ENCODE measurements around the gene SLC51B.

DNA sequence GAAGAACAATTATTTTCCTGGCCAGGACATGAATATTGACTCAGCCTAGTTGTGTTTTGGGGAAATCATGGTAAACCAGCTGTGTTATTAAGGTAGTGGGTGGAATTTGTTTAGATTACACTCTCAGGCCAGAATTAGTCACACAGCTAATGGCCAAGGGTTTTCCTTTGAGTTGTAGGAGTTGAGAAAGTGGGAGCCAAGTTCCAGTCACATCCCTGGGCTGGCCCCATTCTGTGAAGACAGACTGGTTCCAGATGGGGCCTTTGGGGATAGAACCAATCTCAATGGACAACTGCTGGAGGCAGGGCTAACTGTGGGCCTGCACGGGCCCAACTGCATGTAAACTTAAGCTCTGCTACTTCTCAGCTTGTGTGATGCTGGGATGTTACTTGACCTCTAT, 24.0 kb downstream of the SLC51B start:
- TF ChIP-seq, protein P1, sequence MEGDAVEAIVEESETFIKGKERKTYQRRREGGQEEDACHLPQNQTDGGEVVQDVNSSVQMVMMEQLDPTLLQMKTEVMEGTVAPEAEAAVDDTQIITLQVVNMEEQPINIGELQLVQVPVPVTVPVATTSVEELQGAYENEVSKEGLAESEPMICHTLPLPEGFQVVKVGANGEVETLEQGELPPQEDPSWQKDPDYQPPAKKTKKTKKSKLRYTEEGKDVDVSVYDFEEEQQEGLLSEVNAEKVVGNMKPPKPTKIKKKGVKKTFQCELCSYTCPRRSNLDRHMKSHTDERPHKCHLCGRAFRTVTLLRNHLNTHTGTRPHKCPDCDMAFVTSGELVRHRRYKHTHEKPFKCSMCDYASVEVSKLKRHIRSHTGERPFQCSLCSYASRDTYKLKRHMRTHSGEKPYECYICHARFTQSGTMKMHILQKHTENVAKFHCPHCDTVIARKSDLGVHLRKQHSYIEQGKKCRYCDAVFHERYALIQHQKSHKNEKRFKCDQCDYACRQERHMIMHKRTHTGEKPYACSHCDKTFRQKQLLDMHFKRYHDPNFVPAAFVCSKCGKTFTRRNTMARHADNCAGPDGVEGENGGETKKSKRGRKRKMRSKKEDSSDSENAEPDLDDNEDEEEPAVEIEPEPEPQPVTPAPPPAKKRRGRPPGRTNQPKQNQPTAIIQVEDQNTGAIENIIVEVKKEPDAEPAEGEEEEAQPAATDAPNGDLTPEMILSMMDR (IDR thresholded peaks at IDR 0.05 in 2 of 3, conservative IDR thresholded peaks at IDR 0.05 in 1 of 3; ENCODE audit: control insufficient read depth in 2 of 3, extremely low read depth in 1 of 3, insufficient read depth in 1 of 3, low read depth in 3 of 3, low read length in 3 of 3), result no peak
- TF ChIP-seq POLR2AphosphoS5 (IDR thresholded peaks at IDR 0.05; ENCODE audit: low read length) (no peak), HDAC2 (IDR thresholded peaks at IDR 0.05) (no peak), ZBTB11 (CRISPR knock-in tag; IDR thresholded peaks at IDR 0.05) (no peak), JUNB (IDR thresholded peaks at IDR 0.05) (no peak), NFIC (IDR thresholded peaks at IDR 0.05; ENCODE audit: low read depth, low read length) (no peak), RFX5 (IDR thresholded peaks at IDR 0.05; ENCODE audit: low read depth, low read length) (no peak), TAF1 (IDR thresholded peaks at IDR 0.05; ENCODE audit: borderline replicate concordance, low read depth, low read length) (no peak), SIN3A (IDR thresholded peaks at IDR 0.05; ENCODE audit: low read depth, low read length) (no peak), EP300 (IDR thresholded peaks at IDR 0.05; ENCODE audit: borderline replicate concordance in 1 of 2, control insufficient read depth in 1 of 2, low read depth in 2 of 2, low read length in 2 of 2) (no peak), NRF1 (conservative IDR thresholded peaks at IDR 0.05; ENCODE audit: low read depth, low read length) (no peak), POLR2A (IDR thresholded peaks at IDR 0.05; ENCODE audit: low read depth, low read length) (no peak), CHD2 (IDR thresholded peaks at IDR 0.05; ENCODE audit: borderline replicate concordance, low read depth, low read length) (no peak), EZH2 (IDR thresholded peaks at IDR 0.05; ENCODE audit: borderline replicate concordance, control insufficient read depth, low read depth, low read length) (no peak)
